PC-9 (cell line): ENCODE measurements around the gene ADAMTSL5. TPM values are rescaled to one million over a fixed set of nuclear protein-coding genes. Genes with fewer than 3 reads are reported as not detected.

ENCODE experiments used
- BruUV-seq: library from RNA; stranded (reverse); fragments of 400-500 nt; replicated peaks from 2 replicates; lab custom pipeline; 2021; lab: Mats Ljungman, UMichigan
- CTCF ChIA-PET: fragments of 300-600 bp; sonication (Branson Sonifier 250); formaldehyde crosslinking; loops from one replicate; lab custom pipeline; 2022; ENCODE audit warnings: antibody characterized with exemption; lab: Charles Lee
- POLR2A ChIA-PET: fragments of 300-600 bp; sonication (Branson Sonifier 250); formaldehyde crosslinking; loops from one replicate; lab custom pipeline; 2022; ENCODE audit warnings: antibody characterized with exemption; ENCODE audit not compliant: unreplicated experiment; lab: Charles Lee
- DNase-seq, 2 experiments: peaks; one replicate each; pipeline versions ENCODE4 v3.0.0 to v3.0.0-alpha.2; 2015 to 2022; ENCODE audit warnings: mixed read lengths in 1 of 2
- H2AFZ ChIP-seq: fragments of 200-600 bp; sonication (generic); 2 replicates; pipeline ENCODE4 v1.8.1; 2017; ENCODE audit warnings: antibody characterized with exemption
- H3F3A ChIP-seq: fragments of 200-600 bp; sonication (generic); 2 replicates; pipeline ENCODE4 v1.8.1; 2017; ENCODE audit warnings: antibody characterized with exemption, mild to moderate bottlenecking, low read depth; ENCODE audit not compliant: insufficient read depth
- H3K27ac ChIP-seq: fragments of 200-600 bp; sonication (generic); 2 replicates; pipeline ENCODE4 v1.6.1; 2016; ENCODE audit warnings: mixed run types
- H3K27me3 ChIP-seq: fragments of 200-600 bp; sonication (generic); 2 replicates; pipeline ENCODE4 v1.6.1; 2016; ENCODE audit warnings: low read depth, mixed run types; ENCODE audit not compliant: insufficient read depth
- H3K36me3 ChIP-seq: fragments of 200-600 bp; sonication (generic); 2 replicates; pipeline ENCODE4 v1.6.1; 2016; ENCODE audit warnings: low read depth, mixed run types
- H3K4me1 ChIP-seq: fragments of 200-600 bp; sonication (generic); replicated peaks from 2 replicates; pipeline ENCODE4 v1.6.1; 2016; ENCODE audit warnings: mixed run types; ENCODE audit not compliant: insufficient read depth
- H3K4me2 ChIP-seq: fragments of 200-600 bp; sonication (generic); 2 replicates; pipeline ENCODE4 v1.6.1; 2017; ENCODE audit warnings: mixed run types
- H3K4me3 ChIP-seq: fragments of 200-600 bp; sonication (generic); 2 replicates; pipeline ENCODE4 v1.6.1; 2016; ENCODE audit warnings: mixed run types
- H3K79me2 ChIP-seq: fragments of 200-600 bp; sonication (generic); 2 replicates; pipeline ENCODE4 v1.6.1; 2017; ENCODE audit warnings: low read depth, mixed run types
- H3K9me2 ChIP-seq: fragments of 200-600 bp; sonication (generic); 2 replicates; pipeline ENCODE4 v1.8.1; 2017; ENCODE audit warnings: mild to moderate bottlenecking; ENCODE audit not compliant: insufficient read depth
- H3K9me3 ChIP-seq: fragments of 200-600 bp; sonication (generic); 2 replicates; pipeline ENCODE4 v1.8.1; 2016; ENCODE audit warnings: low read depth; ENCODE audit not compliant: insufficient read depth
- H4K20me1 ChIP-seq: fragments of 200-600 bp; sonication (generic); 2 replicates; pipeline ENCODE4 v1.8.1; 2017; ENCODE audit not compliant: insufficient read depth
- EZH2 ChIP-seq: fragments of 200-600 bp; sonication (generic); IDR thresholded peaks from 2 replicates; pipeline ENCODE4 v1.8.0; 2017; ENCODE audit warnings: antibody characterized with exemption, low read depth
- intact Hi-C: fragments of 100-400 bp; cut with micrococcal nuclease; formaldehyde crosslinking; loops from one replicate; pipeline ENCODE4 v1.10.0; 2022; ENCODE audit not compliant: unreplicated experiment
- total RNA-seq: library from RNA; stranded (reverse); gene quantifications from 2 replicates; pipeline ENCODE4 v1.2.3, GENCODE V29; 2021
- TF ChIP-seq, protein P1 (sequence below): fragments of 200-600 bp; sonication (generic); conservative IDR thresholded peaks from 2 replicates; pipeline ENCODE4 v1.6.1; 2017; ENCODE audit warnings: mixed run types, antibody characterized with exemption, mild to moderate bottlenecking, moderate library complexity

Gene ADAMTSL5
- total RNA-seq, 1 experiment from 2014 or later = 13.6 TPM

DNA sequence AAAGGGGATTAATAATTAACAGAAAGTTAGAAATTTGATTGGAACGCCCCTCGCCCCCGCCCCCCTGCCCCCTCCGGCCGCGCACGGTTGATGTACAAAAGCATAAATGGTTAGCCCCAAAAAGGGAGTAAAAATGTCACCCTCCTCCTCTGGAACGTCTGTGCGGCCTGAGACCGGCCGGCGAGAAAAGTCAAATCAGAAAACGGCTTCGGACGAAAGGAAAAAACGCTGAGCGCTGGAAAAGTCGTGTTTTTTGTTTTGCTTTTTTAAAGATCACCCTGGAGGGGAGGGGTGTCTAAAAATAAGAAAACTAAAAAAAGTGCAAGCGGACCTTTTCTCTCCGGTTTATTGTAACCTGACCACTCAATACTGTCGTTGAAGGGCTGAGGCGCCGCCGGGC lies 42.1 kb upstream of the ADAMTSL5 start:
- H3K27me3 ChIP-seq = no peaks in the 10 kb centered on the region
- no peak overlapping the region for H3K4me2 ChIP-seq
- H3K79me2 ChIP-seq = no peaks in the 10 kb centered on the region
- H2AFZ ChIP-seq = no peak overlapping the region
- no TSS peak for BruUV-seq
- no peak for DNase-seq
- no peaks in the 10 kb centered on the region for H3K36me3 ChIP-seq
- ChIA-PET POLR2A (no interaction called here), CTCF (no interaction called here)
- no peak for TF ChIP-seq EZH2
- TF ChIP-seq, protein P1, sequence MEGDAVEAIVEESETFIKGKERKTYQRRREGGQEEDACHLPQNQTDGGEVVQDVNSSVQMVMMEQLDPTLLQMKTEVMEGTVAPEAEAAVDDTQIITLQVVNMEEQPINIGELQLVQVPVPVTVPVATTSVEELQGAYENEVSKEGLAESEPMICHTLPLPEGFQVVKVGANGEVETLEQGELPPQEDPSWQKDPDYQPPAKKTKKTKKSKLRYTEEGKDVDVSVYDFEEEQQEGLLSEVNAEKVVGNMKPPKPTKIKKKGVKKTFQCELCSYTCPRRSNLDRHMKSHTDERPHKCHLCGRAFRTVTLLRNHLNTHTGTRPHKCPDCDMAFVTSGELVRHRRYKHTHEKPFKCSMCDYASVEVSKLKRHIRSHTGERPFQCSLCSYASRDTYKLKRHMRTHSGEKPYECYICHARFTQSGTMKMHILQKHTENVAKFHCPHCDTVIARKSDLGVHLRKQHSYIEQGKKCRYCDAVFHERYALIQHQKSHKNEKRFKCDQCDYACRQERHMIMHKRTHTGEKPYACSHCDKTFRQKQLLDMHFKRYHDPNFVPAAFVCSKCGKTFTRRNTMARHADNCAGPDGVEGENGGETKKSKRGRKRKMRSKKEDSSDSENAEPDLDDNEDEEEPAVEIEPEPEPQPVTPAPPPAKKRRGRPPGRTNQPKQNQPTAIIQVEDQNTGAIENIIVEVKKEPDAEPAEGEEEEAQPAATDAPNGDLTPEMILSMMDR = no peak
- H3K27ac ChIP-seq = no peak overlapping the region
- H3F3A ChIP-seq = no peaks in the 10 kb centered on the region
- no peak overlapping the region for H3K4me3 ChIP-seq
- H3K4me1 ChIP-seq = no peaks in the 10 kb centered on the region
- intact Hi-C loops = no loop called here
- H3K9me2 ChIP-seq = no peaks in the 10 kb centered on the region
- no peaks in the 10 kb centered on the region for H3K9me3 ChIP-seq
- no peaks in the 10 kb centered on the region for H4K20me1 ChIP-seq

DNA sequence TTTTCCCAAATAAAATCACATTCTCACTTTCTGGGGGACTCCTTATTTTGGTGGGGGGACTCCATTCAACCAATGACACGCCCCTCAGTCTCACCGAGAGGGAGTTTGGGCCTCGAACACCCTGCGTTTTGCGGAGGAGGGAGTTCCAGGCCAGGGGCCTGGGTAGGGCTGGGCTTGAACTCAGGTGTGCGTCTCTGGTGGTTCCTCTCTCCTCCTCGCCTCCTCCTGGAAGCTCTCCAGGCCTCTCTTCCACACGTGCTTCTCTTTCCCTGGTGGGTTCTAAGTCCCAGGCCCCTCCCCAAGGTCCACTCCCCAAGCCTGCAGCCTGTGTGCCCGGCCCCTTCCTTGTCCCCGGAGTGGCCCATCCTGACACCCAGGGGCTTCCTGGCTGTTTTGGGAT lies 40.6 kb upstream of the ADAMTSL5 start:
- Histone ChIP-seq H3K9me3 (no peaks in the 10 kb centered on the region), H3K4me1 (no peaks in the 10 kb centered on the region), H2AFZ (no peak overlapping the region), H4K20me1 (no peaks in the 10 kb centered on the region), H3K9me2 (no peaks in the 10 kb centered on the region), H3K27ac (no peak overlapping the region), H3F3A (no peaks in the 10 kb centered on the region), H3K4me3 (no peak overlapping the region), H3K79me2 (no peaks in the 10 kb centered on the region), H3K4me2 (no peak overlapping the region), H3K36me3 (no peaks in the 10 kb centered on the region), H3K27me3 (no peaks in the 10 kb centered on the region)
- ChIA-PET CTCF (interaction anchor here (0.6 kb wide), 1 partner anchor 29 kb away, joined by 3 read pairs; no protein-coding TSS in a partner anchor), POLR2A (no interaction called here)
- BruUV-seq = no TSS peak
- no peak for DNase-seq
- intact Hi-C loops = no loop called here
- TF ChIP-seq, protein P1 = no peak
- no peak for TF ChIP-seq EZH2

GRCh38 chr19:1551068-1552040 lies 38.5 kb upstream of the ADAMTSL5 start:
- Histone ChIP-seq H3K4me3 (no peak overlapping the region), H3F3A (no peaks in the 10 kb centered on the region), H3K36me3 (no peaks in the 10 kb centered on the region), H4K20me1 (no peaks in the 10 kb centered on the region), H3K9me3 (no peaks in the 10 kb centered on the region), H3K27me3 (no peaks in the 10 kb centered on the region), H3K4me2 (no peak overlapping the region), H2AFZ (no peak overlapping the region), H3K79me2 (no peaks in the 10 kb centered on the region), H3K27ac (no peak overlapping the region), H3K4me1 (no peaks in the 10 kb centered on the region), H3K9me2 (no peaks in the 10 kb centered on the region)
- TF ChIP-seq EZH2 = no peak
- TF ChIP-seq, protein P1 = no peak
- ChIA-PET CTCF (interaction anchor here (0.6 kb wide), 1 partner anchor 47 kb away, joined by 5 read pairs; no protein-coding TSS in a partner anchor), POLR2A (interaction anchor here (0.6 kb wide), 4 partner anchors 30 to 247 kb away, joined by 3 to 51 read pairs (median 4); no protein-coding TSS in a partner anchor)
- intact Hi-C loops = no loop called here
- no peak for DNase-seq
- BruUV-seq = no TSS peak
